ENCODE results near the gene DUSP7.

The DUSP7 gene

GRCh38 chr3:52056521-52056967 lies at the start of gene DUSP7:
DUSP7 (minus strand) TSS chr3:52056571; CDS start chr3:52056366, 205 bp downstream.
- DNase-seq, result peak; percentile 78

- no peak for DNase-seq
Measured at GRCh38 chr3:52104684-52105640, 48.6 kb upstream of the DUSP7 start.

- no peak for DNase-seq
Measured at GRCh38 chr3:52102934-52103333, 46.6 kb upstream of the DUSP7 start.

- DNase-seq, result no peak
Measured at GRCh38 chr3:52099001-52099401, 42.6 kb upstream of the DUSP7 start.

GRCh38 chr3:52097851-52098507 lies 41.6 kb upstream of the DUSP7 start:
- DNase-seq, result no peak

- no peak for DNase-seq
Measured at GRCh38 chr3:52095990-52096775, 39.8 kb upstream of the DUSP7 start.

- no peak for DNase-seq
Measured at GRCh38 chr3:52094571-52095485, 38.5 kb upstream of the DUSP7 start.

- DNase-seq, result no peak
Measured at GRCh38 chr3:52093756-52094545, 37.6 kb upstream of the DUSP7 start.

GRCh38 chr3:52092891-52093290 lies 36.5 kb upstream of the DUSP7 start:
- DNase-seq, result no peak

GRCh38 chr3:52092271-52092660 lies 35.9 kb upstream of the DUSP7 start:
- no peak for DNase-seq

- no peak for DNase-seq
Measured at GRCh38 chr3:52091586-52092270, 35.4 kb upstream of the DUSP7 start.

GRCh38 chr3:52090933-52091468 lies 34.6 kb upstream of the DUSP7 start:
- DNase-seq, result no peak

GRCh38 chr3:52090131-52090932 lies 34.0 kb upstream of the DUSP7 start:
- no peak for DNase-seq

- DNase-seq, result no peak
Measured at GRCh38 chr3:52089691-52090090, 33.3 kb upstream of the DUSP7 start.

GRCh38 chr3:52088445-52089367 lies 32.3 kb upstream of the DUSP7 start:
- DNase-seq, result peak; percentile 73

- no peak for DNase-seq
Measured at GRCh38 chr3:52087731-52088130, 31.4 kb upstream of the DUSP7 start.

- DNase-seq, result peak; percentile 61
Measured at GRCh38 chr3:52086976-52087663, 30.7 kb upstream of the DUSP7 start.

GRCh38 chr3:52086461-52086860 lies 30.1 kb upstream of the DUSP7 start:
- DNase-seq, result no peak

Measured in NCI-H82 (cell line).